Activated CD4-positive, alpha-beta T cell treated with anti-CD3 and anti-CD28 coated beads for 36 hours (primary cell): Measurements from ENCODE around the gene STK40. TPM values are rescaled to one million over a fixed set of nuclear protein-coding genes. Genes with fewer than 3 reads are reported as not detected.

Experiments
- ATAC-seq: fragments of 200-7000 bp; cut with Tn5 transposase; one replicate; pipeline ENCODE4 v1.10.0; 2021; ENCODE audit warnings: mild to moderate bottlenecking, moderate library complexity
- CTCF ChIA-PET: fragments of 350-600 bp; sonication (Branson Sonifier 250); formaldehyde crosslinking; loops from one replicate; lab custom pipeline; 2021; ENCODE audit warnings: antibody characterized with exemption; lab: Charles Lee
- POLR2A ChIA-PET: fragments of 350-600 bp; sonication (Branson Sonifier 250); formaldehyde crosslinking; loops from one replicate; lab custom pipeline; 2021; ENCODE audit warnings: antibody characterized with exemption, inconsistent platforms; lab: Charles Lee
- DNase-seq: peaks from one replicate; pipeline ENCODE4 v3.0.0-alpha.2; 2020
- H3K27ac Mint-ChIP-seq: one replicate; pipeline ENCODE4 v1.8.0; 2021; ENCODE audit warnings: mixed read lengths
- H3K27me3 Mint-ChIP-seq: one replicate; pipeline ENCODE4 v1.8.0; 2021; ENCODE audit warnings: mixed read lengths
- H3K36me3 Mint-ChIP-seq: one replicate; pipeline ENCODE4 v1.8.0; 2021; ENCODE audit warnings: low read depth, mixed read lengths
- H3K4me1 Mint-ChIP-seq: one replicate; pipeline ENCODE4 v1.8.0; 2021; ENCODE audit warnings: mixed read lengths
- H3K4me3 Mint-ChIP-seq: one replicate; pipeline ENCODE4 v1.8.0; 2021; ENCODE audit warnings: mild to moderate bottlenecking, moderate library complexity, mixed read lengths
- H3K9me3 Mint-ChIP-seq: one replicate; pipeline ENCODE4 v1.8.0; 2021; ENCODE audit warnings: low read depth, mixed read lengths
- intact Hi-C, 2 experiments: fragments of 100-400 bp; cut with DNase I in 1 of 2; cut with micrococcal nuclease in 1 of 2; formaldehyde crosslinking; loops; one replicate each; pipeline versions ENCODE4 v1.14.2 to v1.15.1; 2022 to 2024; cut with DNase I, micrococcal nuclease
- total RNA-seq, 2 experiments: library from RNA; stranded (reverse); gene quantifications; one replicate each; pipeline ENCODE4 v1.2.3, GENCODE V29; 2021

The STK40 gene
- total RNA-seq, 2 experiments from 2014 or later, result 38.8 to 51.3 TPM

- Mint-ChIP-seq H3K36me3 (peaks cover 68% of the 10 kb centered on the region), H3K9me3 (no peaks in the 10 kb centered on the region), H3K4me3 (no peak overlapping the region), H3K27ac (peak overlapping the region; percentile 82), H3K4me1 (peaks cover 76% of the 10 kb centered on the region), H3K27me3 (no peaks in the 10 kb centered on the region)
- ATAC-seq (no peak), DNase-seq (no peak)
- intact Hi-C loops, result no loop called here
- ChIA-PET CTCF (interaction anchor here (0.5 to 1.8 kb wide), 3 partner anchors 18 to 116 kb away, joined by 3 to 5 read pairs (median 4); no protein-coding TSS in a partner anchor), POLR2A (interaction anchor here (1.0 kb wide), 1 partner anchor 21 kb away, joined by 3 read pairs; no protein-coding TSS in a partner anchor)
Measured at GRCh38 chr1:36303650-36304360, 81.9 kb downstream of the STK40 start.

GRCh38 chr1:36303244-36303643, 82.5 kb downstream of the STK40 start:
- H3K4me1 Mint-ChIP-seq, result peaks cover 76% of the 10 kb centered on the region
- DNase-seq (no peak), ATAC-seq (no peak)
- intact Hi-C loops, result no loop called here
- H3K9me3 Mint-ChIP-seq, result no peaks in the 10 kb centered on the region
- H3K27ac Mint-ChIP-seq, result peak overlapping the region; percentile 48
- peaks cover 65% of the 10 kb centered on the region for H3K36me3 Mint-ChIP-seq
- H3K4me3 Mint-ChIP-seq, result no peak overlapping the region
- POLR2A ChIA-PET, result interaction anchor here (1.0 kb wide), 1 partner anchor 21 kb away, joined by 3 read pairs; no protein-coding TSS in a partner anchor
- CTCF ChIA-PET, result interaction anchor here (0.5 to 1.8 kb wide), 3 partner anchors 17 to 117 kb away, joined by 3 to 5 read pairs (median 4); no protein-coding TSS in a partner anchor
- no peaks in the 10 kb centered on the region for H3K27me3 Mint-ChIP-seq

GRCh38 chr1:36301220-36301619, 84.5 kb downstream of the STK40 start:
- Mint-ChIP-seq H3K27ac (peak overlapping the region; percentile 87), H3K9me3 (no peaks in the 10 kb centered on the region), H3K4me3 (no peak overlapping the region), H3K36me3 (peaks cover 63% of the 10 kb centered on the region), H3K4me1 (peaks cover 68% of the 10 kb centered on the region), H3K27me3 (no peaks in the 10 kb centered on the region)
- DNase-seq, result no peak
- POLR2A ChIA-PET, result interaction anchor here (0.6 to 1.5 kb wide), 4 partner anchors 16 to 152 kb away, joined by 3 to 8 read pairs (median 4); partner anchors contain the start of genes THRAP3 and TRAPPC3
- CTCF ChIA-PET, result interaction anchor here (0.7 to 4.1 kb wide), 9 partner anchors 10 to 152 kb away, joined by 3 to 22 read pairs (median 7); partner anchors contain the start of genes EVA1B and TRAPPC3
- ATAC-seq, result no peak
- intact Hi-C loops, result no loop called here

- peak; percentile 72 for ATAC-seq
- CTCF ChIA-PET, result interaction anchor here (0.7 to 4.1 kb wide), 18 partner anchors 9 to 151 kb away, joined by 3 to 22 read pairs (median 5); partner anchors contain the start of genes EVA1B, LSM10, OSCP1 and THRAP3
- peak; percentile 49 for DNase-seq
- Mint-ChIP-seq H3K36me3 (peaks cover 61% of the 10 kb centered on the region), H3K4me1 (peaks cover 64% of the 10 kb centered on the region), H3K27ac (peak overlapping the region; percentile 87), H3K4me3 (peak overlapping the region; percentile 3), H3K27me3 (no peaks in the 10 kb centered on the region), H3K9me3 (no peaks in the 10 kb centered on the region)
- POLR2A ChIA-PET, result interaction anchor here (0.5 to 1.5 kb wide), 7 partner anchors 15 to 165 kb away, joined by 3 to 8 read pairs (median 6); partner anchors contain the start of genes EVA1B, THRAP3 and TRAPPC3
- intact Hi-C loops, result loop anchor here (1.0 kb wide), 4 partner anchors 19 to 151 kb away; partner anchors contain the start of genes THRAP3 (in 1 of the 2) and TRAPPC3 (in 1 of the 2)
Measured at GRCh38 chr1:36300526-36300925, 85.2 kb downstream of the STK40 start.

GRCh38 chr1:36298640-36299039, 87.1 kb downstream of the STK40 start:
- DNase-seq (no peak), ATAC-seq (no peak)
- no peak overlapping the region for H3K4me3 Mint-ChIP-seq
- H3K27ac Mint-ChIP-seq, result peak overlapping the region; percentile 69
- CTCF ChIA-PET, result interaction anchor here (2.7 to 4.1 kb wide), 4 partner anchors 10 to 149 kb away, joined by 7 to 22 read pairs (median 20); partner anchors contain the start of genes EVA1B and TRAPPC3
- H3K36me3 Mint-ChIP-seq, result peaks cover 58% of the 10 kb centered on the region
- H3K27me3 Mint-ChIP-seq, result no peaks in the 10 kb centered on the region
- intact Hi-C loops, result no loop called here
- H3K4me1 Mint-ChIP-seq, result peaks cover 46% of the 10 kb centered on the region
- POLR2A ChIA-PET, result interaction anchor here (0.7 kb wide), 1 partner anchor 85 kb away, joined by 3 read pairs; no protein-coding TSS in a partner anchor
- no peaks in the 10 kb centered on the region for H3K9me3 Mint-ChIP-seq

- intact Hi-C loops, result no loop called here
- CTCF ChIA-PET, result interaction anchor here (1.1 to 4.1 kb wide), 3 partner anchors 46 to 148 kb away, joined by 3 to 22 read pairs (median 3); partner anchors contain the start of gene TRAPPC3
- no peaks in the 10 kb centered on the region for H3K27me3 Mint-ChIP-seq
- no peak for ATAC-seq
- peaks cover 32% of the 10 kb centered on the region for H3K4me1 Mint-ChIP-seq
- no peaks in the 10 kb centered on the region for H3K9me3 Mint-ChIP-seq
- no peak for DNase-seq
- peak overlapping the region; percentile 64 for H3K27ac Mint-ChIP-seq
- H3K4me3 Mint-ChIP-seq, result no peak overlapping the region
- POLR2A ChIA-PET, result no interaction called here
- H3K36me3 Mint-ChIP-seq, result peaks cover 55% of the 10 kb centered on the region
Measured at GRCh38 chr1:36297062-36297461, 88.7 kb downstream of the STK40 start.

- H3K4me1 Mint-ChIP-seq, result peaks cover 16% of the 10 kb centered on the region
- no peaks in the 10 kb centered on the region for H3K27me3 Mint-ChIP-seq
- H3K4me3 Mint-ChIP-seq, result no peak overlapping the region
- ATAC-seq (no peak), DNase-seq (no peak)
- peak overlapping the region; percentile 67 for H3K27ac Mint-ChIP-seq
- intact Hi-C loops, result no loop called here
- H3K9me3 Mint-ChIP-seq, result no peaks in the 10 kb centered on the region
- CTCF ChIA-PET, result no interaction called here
- peaks cover 50% of the 10 kb centered on the region for H3K36me3 Mint-ChIP-seq
- POLR2A ChIA-PET, result no interaction called here
Measured at GRCh38 chr1:36295390-36295789, 90.3 kb downstream of the STK40 start.

Other genes starting within 250 kb of the STK40 start
- gene TRAPPC3, start 236.4 kb downstream of the STK40 start, total RNA-seq, result 10 to 100 TPM; 43.8 to 53.8 TPM
- 100 to 1,000 TPM; 122 to 133 TPM for gene MAP7D1, start 229.8 kb downstream of the STK40 start, total RNA-seq
- 100 to 1,000 TPM; 149 to 182 TPM for gene THRAP3, start 161.5 kb downstream of the STK40 start, total RNA-seq
- gene SH3D21, start 79.6 kb downstream of the STK40 start, total RNA-seq, result 10 to 100 TPM; 26.2 to 33.0 TPM
- 1 to 10 TPM; 2.7 to 3.1 TPM for gene EVA1B, start 62.3 kb downstream of the STK40 start, total RNA-seq
- gene LSM10, start 12.0 kb upstream of the STK40 start, total RNA-seq, result 10 to 100 TPM; 40.6 to 44.0 TPM
- gene OSCP1, start 64.5 kb upstream of the STK40 start, total RNA-seq, result 1 to 10 TPM; 2.2 to 2.8 TPM
- 100 to 1,000 TPM; 123 to 169 TPM for gene MRPS15, start 78.5 kb upstream of the STK40 start, total RNA-seq
- under 1 TPM; 0.33 to 0.41 TPM for gene CSF3R, start 97.0 kb upstream of the STK40 start, total RNA-seq